Neural cell (in vitro differentiated cells): ENCODE measurements around the gene ADAMTSL4.

ENCODE experiments used
- EP300 ChIP-seq: fragments of 450-650 bp; conservative IDR thresholded peaks from 2 replicates; pipeline ENCODE4 v1.6.1; 2014; ENCODE audit warnings: antibody characterized with exemption, mild to moderate bottlenecking, moderate library complexity; ENCODE audit not compliant: poor library complexity, severe bottlenecking
- EZH2 ChIP-seq: fragments of 200-600, 300-800 bp; shearing (Covaris generic), sonication (generic); IDR thresholded peaks from 2 replicates; pipeline ENCODE4 v1.6.1; 2014; ENCODE audit warnings: antibody characterized with exemption, low read length, borderline replicate concordance, mild to moderate bottlenecking; ENCODE audit not compliant: insufficient read depth, poor library complexity, severe bottlenecking
- MXI1 ChIP-seq: fragments of 450-650 bp; conservative IDR thresholded peaks from 2 replicates; pipeline ENCODE4 v1.6.1; 2014; ENCODE audit warnings: antibody characterized with exemption, mild to moderate bottlenecking; ENCODE audit not compliant: poor library complexity, severe bottlenecking
- POLR2AphosphoS5 ChIP-seq: IDR thresholded peaks from 2 replicates; pipeline ENCODE4 v1.6.1; 2012
- RAD21 ChIP-seq: fragments of 450-650 bp; conservative IDR thresholded peaks from 2 replicates; pipeline ENCODE4 v1.6.1; 2014; ENCODE audit warnings: antibody characterized with exemption, mild to moderate bottlenecking, moderate library complexity
- SMC3 ChIP-seq: fragments of 450-650 bp; conservative IDR thresholded peaks from 2 replicates; pipeline ENCODE4 v1.6.1; 2014; ENCODE audit warnings: antibody characterized with exemption, mild to moderate bottlenecking, moderate library complexity; ENCODE audit not compliant: poor library complexity
- TAF1 ChIP-seq: IDR thresholded peaks from 2 replicates; pipeline ENCODE4 v1.6.1; 2012; ENCODE audit warnings: low read depth
- TF ChIP-seq, protein P1 (sequence below): fragments of 450-650 bp; IDR thresholded peaks from 2 replicates; pipeline ENCODE4 v1.5.1; 2014; ENCODE audit warnings: antibody characterized with exemption, mild to moderate bottlenecking, moderate library complexity; ENCODE audit not compliant: poor library complexity, severe bottlenecking
- TF ChIP-seq, protein P2 (sequence below): IDR thresholded peaks from 2 replicates; pipeline ENCODE4 v1.6.1; 2012; ENCODE audit warnings: borderline replicate concordance

DNA sequence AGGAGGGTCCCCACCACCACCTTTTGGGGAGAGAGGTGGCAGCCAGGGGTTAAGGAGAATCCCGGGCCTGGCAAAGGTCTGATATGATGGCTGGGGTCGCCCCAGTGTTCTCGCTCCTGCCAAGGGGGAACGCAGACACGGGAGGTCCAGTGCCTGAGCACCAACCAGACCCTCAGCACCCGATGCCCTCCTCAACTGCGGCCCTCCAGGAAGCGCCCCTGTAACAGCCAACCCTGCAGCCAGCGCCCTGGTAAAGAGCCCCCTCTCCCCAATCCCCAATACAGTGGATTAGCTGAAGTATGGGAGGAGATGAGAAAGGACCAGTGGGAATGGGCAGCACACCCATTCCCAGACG lies 10.4 kb downstream of the ADAMTSL4 start:
- TF ChIP-seq POLR2AphosphoS5 (no peak), EZH2 (no peak), EP300 (no peak), RAD21 (no peak), TAF1 (no peak), SMC3 (no peak), MXI1 (no peak)
- TF ChIP-seq, protein P1, sequence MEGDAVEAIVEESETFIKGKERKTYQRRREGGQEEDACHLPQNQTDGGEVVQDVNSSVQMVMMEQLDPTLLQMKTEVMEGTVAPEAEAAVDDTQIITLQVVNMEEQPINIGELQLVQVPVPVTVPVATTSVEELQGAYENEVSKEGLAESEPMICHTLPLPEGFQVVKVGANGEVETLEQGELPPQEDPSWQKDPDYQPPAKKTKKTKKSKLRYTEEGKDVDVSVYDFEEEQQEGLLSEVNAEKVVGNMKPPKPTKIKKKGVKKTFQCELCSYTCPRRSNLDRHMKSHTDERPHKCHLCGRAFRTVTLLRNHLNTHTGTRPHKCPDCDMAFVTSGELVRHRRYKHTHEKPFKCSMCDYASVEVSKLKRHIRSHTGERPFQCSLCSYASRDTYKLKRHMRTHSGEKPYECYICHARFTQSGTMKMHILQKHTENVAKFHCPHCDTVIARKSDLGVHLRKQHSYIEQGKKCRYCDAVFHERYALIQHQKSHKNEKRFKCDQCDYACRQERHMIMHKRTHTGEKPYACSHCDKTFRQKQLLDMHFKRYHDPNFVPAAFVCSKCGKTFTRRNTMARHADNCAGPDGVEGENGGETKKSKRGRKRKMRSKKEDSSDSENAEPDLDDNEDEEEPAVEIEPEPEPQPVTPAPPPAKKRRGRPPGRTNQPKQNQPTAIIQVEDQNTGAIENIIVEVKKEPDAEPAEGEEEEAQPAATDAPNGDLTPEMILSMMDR: no peak
- TF ChIP-seq, protein P2, sequence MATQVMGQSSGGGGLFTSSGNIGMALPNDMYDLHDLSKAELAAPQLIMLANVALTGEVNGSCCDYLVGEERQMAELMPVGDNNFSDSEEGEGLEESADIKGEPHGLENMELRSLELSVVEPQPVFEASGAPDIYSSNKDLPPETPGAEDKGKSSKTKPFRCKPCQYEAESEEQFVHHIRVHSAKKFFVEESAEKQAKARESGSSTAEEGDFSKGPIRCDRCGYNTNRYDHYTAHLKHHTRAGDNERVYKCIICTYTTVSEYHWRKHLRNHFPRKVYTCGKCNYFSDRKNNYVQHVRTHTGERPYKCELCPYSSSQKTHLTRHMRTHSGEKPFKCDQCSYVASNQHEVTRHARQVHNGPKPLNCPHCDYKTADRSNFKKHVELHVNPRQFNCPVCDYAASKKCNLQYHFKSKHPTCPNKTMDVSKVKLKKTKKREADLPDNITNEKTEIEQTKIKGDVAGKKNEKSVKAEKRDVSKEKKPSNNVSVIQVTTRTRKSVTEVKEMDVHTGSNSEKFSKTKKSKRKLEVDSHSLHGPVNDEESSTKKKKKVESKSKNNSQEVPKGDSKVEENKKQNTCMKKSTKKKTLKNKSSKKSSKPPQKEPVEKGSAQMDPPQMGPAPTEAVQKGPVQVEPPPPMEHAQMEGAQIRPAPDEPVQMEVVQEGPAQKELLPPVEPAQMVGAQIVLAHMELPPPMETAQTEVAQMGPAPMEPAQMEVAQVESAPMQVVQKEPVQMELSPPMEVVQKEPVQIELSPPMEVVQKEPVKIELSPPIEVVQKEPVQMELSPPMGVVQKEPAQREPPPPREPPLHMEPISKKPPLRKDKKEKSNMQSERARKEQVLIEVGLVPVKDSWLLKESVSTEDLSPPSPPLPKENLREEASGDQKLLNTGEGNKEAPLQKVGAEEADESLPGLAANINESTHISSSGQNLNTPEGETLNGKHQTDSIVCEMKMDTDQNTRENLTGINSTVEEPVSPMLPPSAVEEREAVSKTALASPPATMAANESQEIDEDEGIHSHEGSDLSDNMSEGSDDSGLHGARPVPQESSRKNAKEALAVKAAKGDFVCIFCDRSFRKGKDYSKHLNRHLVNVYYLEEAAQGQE: no peak
